Measurements from ENCODE around the gene SLC1A1. TPM values are rescaled to one million over a fixed set of nuclear protein-coding genes. Genes with fewer than 3 reads are reported as not detected.

Gene SLC1A1
- total and polyA plus RNA-seq, 2 of the 13 experiments (the other 11 are each of a cell fraction or from before 2014, with no cell fraction given), result not detected

GRCh38 chr9:4620057-4620765 is 129.9 kb downstream of the SLC1A1 start:
- no peak overlapping the region for H2AFZ ChIP-seq (ENCODE audit: low read length)
- H3K79me2 ChIP-seq (ENCODE audit: insufficient read depth, low read length), result no peaks in the 10 kb centered on the region
- DNase-seq (ENCODE audit: low spot score) (no peak), FAIRE-seq (no peak), ATAC-seq (no peak)
- H3K4me2 ChIP-seq (ENCODE audit: low read depth, low read length), result no peak overlapping the region
- no peak for TF ChIP-seq SP140L (CRISPR knock-in tag; IDR thresholded peaks at IDR 0.05; ENCODE audit: borderline replicate concordance)
- H3K4me1 ChIP-seq (ENCODE audit: insufficient read depth, low read length), result peaks cover 6% of the 10 kb centered on the region
- BruUV-seq (replicated peaks), result no TSS peak
- no peaks in the 10 kb centered on the region for H3K9me3 ChIP-seq (ENCODE audit: low read length)
- no peak overlapping the region for H3K9ac ChIP-seq (ENCODE audit: insufficient read depth, low read depth, low read length)
- H3K36me3 ChIP-seq (replicated peaks in 1 of 2; ENCODE audit: control insufficient read depth in 1 of 2, insufficient read depth in 2 of 2, low read length in 2 of 2), result no peaks in the 10 kb centered on the region
- in situ Hi-C loops (cut with HindIII; ENCODE audit: extremely low pct_ligation_motif_present, low pct_unique_long_range_greater_than_20kb), result no loop called here
- H3K27me3 ChIP-seq (ENCODE audit: control insufficient read depth in 1 of 2, insufficient read depth in 2 of 2, low read length in 2 of 2), result no peaks in the 10 kb centered on the region
- POLR2A ChIA-PET, result no interaction called here
- CTCF ChIA-PET (ENCODE audit: low intra/inter-chr PET ratio, low total read pairs), result no interaction called here
- intact Hi-C loops (cut with micrococcal nuclease; ENCODE audit: unreplicated experiment), result no loop called here
- H3K4me3 ChIP-seq (replicated peaks in 1 of 3; ENCODE audit: insufficient read depth in 1 of 3, low read depth in 2 of 3, low read length in 3 of 3), result no peak overlapping the region
- H4K20me1 ChIP-seq (ENCODE audit: insufficient read depth, low read length), result no peaks in the 10 kb centered on the region
- H3K27ac ChIP-seq (ENCODE audit: extremely low read length, insufficient read depth, low read length), result no peak overlapping the region
- WGBS (ENCODE audit: low lambda C conversion rate), result 82% methylated on average over 3 of the region's 3 CpGs

GRCh38 chr9:4620881-4621555 is 130.8 kb downstream of the SLC1A1 start:
- intact Hi-C loops (cut with micrococcal nuclease; ENCODE audit: unreplicated experiment) (no loop called here), in situ Hi-C loops (cut with HindIII; ENCODE audit: extremely low pct_ligation_motif_present, low pct_unique_long_range_greater_than_20kb) (no loop called here)
- no peaks in the 10 kb centered on the region for H4K20me1 ChIP-seq (ENCODE audit: insufficient read depth, low read length)
- no peak overlapping the region for H3K4me2 ChIP-seq (ENCODE audit: low read depth, low read length)
- no TSS peak for BruUV-seq (replicated peaks)
- H2AFZ ChIP-seq (ENCODE audit: low read length), result no peak overlapping the region
- H3K36me3 ChIP-seq (replicated peaks in 1 of 2; ENCODE audit: control insufficient read depth in 1 of 2, insufficient read depth in 2 of 2, low read length in 2 of 2), result no peaks in the 10 kb centered on the region
- no peak for FAIRE-seq
- no peaks in the 10 kb centered on the region for H3K4me1 ChIP-seq (ENCODE audit: insufficient read depth, low read length)
- H3K9ac ChIP-seq (ENCODE audit: insufficient read depth, low read depth, low read length), result no peak overlapping the region
- DNase-seq (ENCODE audit: low spot score), result no peak
- CTCF ChIA-PET (ENCODE audit: low intra/inter-chr PET ratio, low total read pairs), result no interaction called here
- no peaks in the 10 kb centered on the region for H3K27me3 ChIP-seq (ENCODE audit: control insufficient read depth in 1 of 2, insufficient read depth in 2 of 2, low read length in 2 of 2)
- H3K9me3 ChIP-seq (ENCODE audit: low read length), result no peaks in the 10 kb centered on the region
- no peak overlapping the region for H3K4me3 ChIP-seq (replicated peaks in 1 of 3; ENCODE audit: insufficient read depth in 1 of 3, low read depth in 2 of 3, low read length in 3 of 3)
- H3K79me2 ChIP-seq (ENCODE audit: insufficient read depth, low read length), result no peaks in the 10 kb centered on the region
- no peak for ATAC-seq
- H3K27ac ChIP-seq (ENCODE audit: extremely low read length, insufficient read depth, low read length), result no peak overlapping the region
- WGBS (ENCODE audit: low lambda C conversion rate), result 81% methylated on average over 2 of the region's 2 CpGs
- POLR2A ChIA-PET, result no interaction called here
- TF ChIP-seq HDAC1 (CRISPR knock-in tag; IDR thresholded peaks at IDR 0.05) (no peak), POLR2AphosphoS5 (IDR thresholded peaks at IDR 0.05; ENCODE audit: low read depth, low read length) (no peak), ZNF512B (CRISPR knock-in tag; IDR thresholded peaks at IDR 0.05; ENCODE audit: borderline replicate concordance) (no peak), HNF4G (IDR thresholded peaks at IDR 0.05; ENCODE audit: borderline replicate concordance, low read depth, low read length) (no peak), HNF4G (CRISPR knock-in tag; IDR thresholded peaks at IDR 0.05; ENCODE audit: borderline replicate concordance, low read depth) (no peak), ZNF33A (CRISPR knock-in tag; IDR thresholded peaks at IDR 0.05; ENCODE audit: borderline replicate concordance) (no peak), MIXL1 (CRISPR knock-in tag; IDR thresholded peaks at IDR 0.05) (no peak), SYNCRIP (IDR thresholded peaks at IDR 0.05; ENCODE audit: insufficient read depth, low read depth, low read length) (no peak), DNMT3B (CRISPR knock-in tag; conservative IDR thresholded peaks at IDR 0.05) (no peak), ATF7 (IDR thresholded peaks at IDR 0.05) (peak; percentile 74), ATF7 (CRISPR knock-in tag; IDR thresholded peaks at IDR 0.05) (no peak), HNF1B (CRISPR knock-in tag; IDR thresholded peaks at IDR 0.05) (no peak)
